HCT116 (cell line): ENCODE measurements around the gene HCRT. TPM values are rescaled to one million over a fixed set of nuclear protein-coding genes. Genes with fewer than 3 reads are reported as not detected.

Experiments used
- ATAC-seq: fragments of 200-7000 bp; cut with Tn5 transposase; 2 replicates; pipeline ENCODE4 v1.9.1; 2020; ENCODE audit warnings: mild to moderate bottlenecking, moderate library complexity
- BruUV-seq: library from RNA; stranded (reverse); fragments of 400-500 nt; replicated peaks from 2 replicates; lab custom pipeline; 2021; lab: Mats Ljungman, UMichigan
- CTCF ChIA-PET: fragments of 300-600 bp; sonication (Branson Sonifier 250); formaldehyde crosslinking; loops from one replicate; lab custom pipeline; 2021; ENCODE audit warnings: antibody characterized with exemption; lab: Charles Lee
- POLR2A ChIA-PET: fragments of 300-600, 350-600 bp; sonication (Branson Sonifier 250); formaldehyde crosslinking; loops from one replicate; lab custom pipeline; 2021; ENCODE audit warnings: antibody characterized with exemption; lab: Charles Lee
- RAD21 ChIA-PET, 2 experiments: fragments of 300-600 bp; sonication (Branson Sonifier 250); formaldehyde crosslinking; loops; one replicate each; lab custom pipeline; 2023; ENCODE audit warnings: low total read pairs in 2 of 2; ENCODE audit not compliant: uncharacterized antibody in 2 of 2, unreplicated experiment in 2 of 2, low non-redundant PET in 1 of 2; lab: Charles Lee
- DNase-seq: peaks from one replicate; pipeline ENCODE4 v3.0.0-alpha.2; 2010; ENCODE audit warnings: low read depth, low spot score
- H2AFZ ChIP-seq: fragments of 200-600 bp; shearing (Covaris generic), sonication (generic); 2 replicates; pipeline ENCODE4 v1.6.1; 2017; ENCODE audit warnings: low read depth, mixed run types, mixed read lengths, antibody characterized with exemption, low read length; ENCODE audit not compliant: poor library complexity, severe bottlenecking
- H3K27ac ChIP-seq: 2 replicates; pipeline ENCODE4 v1.5.1; 2012; ENCODE audit warnings: low read depth, low read length
- H3K27me3 ChIP-seq: fragments of 200-600 bp; sonication (generic); 2 replicates; pipeline ENCODE4 v1.6.1; 2016; ENCODE audit warnings: mixed run types, low read length, mixed read lengths; ENCODE audit not compliant: insufficient read depth
- H3K36me3 ChIP-seq, 2 experiments: fragments of 200-500 bp in 1 of 2; fragments of 200-600 bp in 1 of 2; sonication (Bioruptor generic) in 1 of 2; sonication (generic) in 1 of 2; 2 replicates each; pipeline versions ENCODE4 v1.5.1 to v1.6.1; 2014 to 2016; ENCODE audit warnings: low read length in 2 of 2, inconsistent platforms in 1 of 2, mixed read lengths in 1 of 2, mixed run types in 1 of 2; ENCODE audit not compliant: insufficient read depth in 2 of 2, control insufficient read depth in 1 of 2
- H3K4me1 ChIP-seq, 2 experiments: fragments of 200-600 bp in 1 of 2; sonication (generic) in 1 of 2; 2 replicates each; pipeline versions ENCODE4 v1.5.1 to v1.6.1; 2012 to 2017; ENCODE audit warnings: low read length in 2 of 2, inconsistent platforms in 1 of 2, mild to moderate bottlenecking in 1 of 2, mixed read lengths in 1 of 2, mixed run types in 1 of 2, moderate library complexity in 1 of 2; ENCODE audit not compliant: insufficient read depth in 2 of 2, control insufficient read depth in 1 of 2
- H3K4me2 ChIP-seq: fragments of 200-600 bp; sonication (generic); 2 replicates; pipeline ENCODE4 v1.6.1; 2017; ENCODE audit warnings: mixed run types, low read length, mixed read lengths
- H3K4me3 ChIP-seq, 2 experiments: fragments of 200-600 bp in 1 of 2; sonication (generic) in 1 of 2; replicated peaks in 1 of 2; 2 replicates each; pipeline ENCODE4 v1.5.1; 2011 to 2016; ENCODE audit warnings: low read length in 2 of 2, control low read depth in 1 of 2, low read depth in 1 of 2, mild to moderate bottlenecking in 1 of 2, mixed read lengths in 1 of 2, mixed run types in 1 of 2
- H3K79me2 ChIP-seq: fragments of 200-600 bp; sonication (generic); 2 replicates; pipeline ENCODE4 v1.6.1; 2017; ENCODE audit warnings: mild to moderate bottlenecking, mixed run types, low read length, moderate library complexity, mixed read lengths; ENCODE audit not compliant: insufficient read depth
- H3K9ac ChIP-seq: fragments of 200-600 bp; sonication (generic); 2 replicates; pipeline ENCODE4 v1.6.1; 2016; ENCODE audit warnings: low read length, mixed read lengths
- H3K9me2 ChIP-seq: fragments of 200-600 bp; sonication (generic), shearing (Covaris generic); 2 replicates; pipeline ENCODE4 v1.6.1; 2017; ENCODE audit warnings: mixed run types, mild to moderate bottlenecking, moderate library complexity; ENCODE audit not compliant: insufficient read depth
- H3K9me3 ChIP-seq, 2 experiments: fragments of 200-500 bp in 1 of 2; fragments of 200-600 bp in 1 of 2; sonication (Bioruptor generic) in 1 of 2; sonication (generic) in 1 of 2; 2 replicates each; pipeline ENCODE4 v1.6.1; 2014 to 2017; ENCODE audit warnings: low read length in 2 of 2, mixed read lengths in 2 of 2, inconsistent platforms in 1 of 2, low read depth in 1 of 2, mild to moderate bottlenecking in 1 of 2, mixed run types in 1 of 2, moderate library complexity in 1 of 2; ENCODE audit not compliant: control insufficient read depth in 1 of 2, insufficient read depth in 1 of 2
- H4K20me1 ChIP-seq: fragments of 200-600 bp; sonication (generic), shearing (Covaris generic); 2 replicates; pipeline ENCODE4 v1.6.1; 2017; ENCODE audit warnings: mixed run types, mild to moderate bottlenecking, moderate library complexity; ENCODE audit not compliant: insufficient read depth
- ATF3 ChIP-seq: IDR thresholded peaks from 2 replicates; pipeline ENCODE4 v1.6.1; 2012
- CBX3 ChIP-seq: IDR thresholded peaks from 2 replicates; pipeline ENCODE4 v1.6.1; 2012; ENCODE audit warnings: low read depth
- CEBPB ChIP-seq: IDR thresholded peaks from 2 replicates; pipeline ENCODE4 v1.6.1; 2012; ENCODE audit warnings: low read depth
- CTCF ChIP-seq, 3 experiments: fragments of 200-600 bp in 1 of 3; sonication (generic) in 1 of 3; IDR thresholded peaks in 2 of 3; conservative IDR thresholded peaks in 1 of 3; 2 replicates each; pipeline ENCODE4 v1.5.1; 2012 to 2017; ENCODE audit warnings: low read depth in 2 of 3, low read length in 2 of 3, antibody characterized with exemption in 1 of 3, borderline replicate concordance in 1 of 3, control low read depth in 1 of 3, mild to moderate bottlenecking in 1 of 3, mixed read lengths in 1 of 3, mixed run types in 1 of 3, moderate library complexity in 1 of 3; ENCODE audit not compliant: insufficient read depth in 1 of 3
- EGR1 ChIP-seq: IDR thresholded peaks from 2 replicates; pipeline ENCODE4 v1.6.1; 2012; ENCODE audit warnings: low read depth
- ELF1 ChIP-seq: IDR thresholded peaks from 2 replicates; pipeline ENCODE4 v1.6.1; 2012; ENCODE audit warnings: low read depth, borderline replicate concordance
- EZH2 ChIP-seq: fragments of 200-600 bp; sonication (generic); IDR thresholded peaks from 2 replicates; pipeline ENCODE4 v1.6.1; 2017; ENCODE audit warnings: antibody characterized with exemption, mixed run types
- RAD21 ChIP-seq: IDR thresholded peaks from 2 replicates; pipeline ENCODE4 v1.6.1; 2012; ENCODE audit warnings: low read depth, mild to moderate bottlenecking
- SP1 ChIP-seq: IDR thresholded peaks from 2 replicates; pipeline ENCODE4 v1.6.1; 2012; ENCODE audit warnings: low read depth
- SRF ChIP-seq: IDR thresholded peaks from 2 replicates; pipeline ENCODE4 v1.6.1; 2012; ENCODE audit warnings: low read depth
- TCF7L2 ChIP-seq: IDR thresholded peaks from 2 replicates; pipeline ENCODE4 v1.7.0; 2011; ENCODE audit warnings: borderline replicate concordance, inconsistent platforms; ENCODE audit not compliant: insufficient read depth, insufficient read length; ENCODE audit errors: extremely low read depth
- YY1 ChIP-seq: IDR thresholded peaks from 2 replicates; pipeline ENCODE4 v1.6.1; 2011; ENCODE audit warnings: low read length, low read depth, moderate library complexity, mild to moderate bottlenecking; ENCODE audit not compliant: insufficient replicate concordance; ENCODE audit errors: extremely low read depth
- ZBTB33 ChIP-seq: IDR thresholded peaks from 2 replicates; pipeline ENCODE4 v1.6.1; 2011; ENCODE audit warnings: mild to moderate bottlenecking, low read length, moderate library complexity; ENCODE audit not compliant: insufficient replicate concordance; ENCODE audit errors: extremely low read depth
- ZNF274 ChIP-seq: fragments of 200-500 bp; sonication (Bioruptor generic); IDR thresholded peaks from 2 replicates; pipeline ENCODE4 v1.6.1; 2014; ENCODE audit warnings: mild to moderate bottlenecking, low read depth, low read length, inconsistent platforms
- intact Hi-C: fragments of 100-400 bp; cut with micrococcal nuclease; formaldehyde crosslinking; loops from 2 replicates; pipeline ENCODE4 v1.10.0; 2022
- total RNA-seq: library from RNA; stranded (reverse); gene quantifications from one replicate; pipeline ENCODE4 v1.2.1, GENCODE V29; 2021; ENCODE audit not compliant: unreplicated experiment
- TF ChIP-seq, protein P1 (sequence below): IDR thresholded peaks from 2 replicates; pipeline ENCODE4 v1.6.1; 2012

The HCRT gene
- total RNA-seq, 1 experiment from 2014 or later: not detected

- TF ChIP-seq EGR1 (no peak), TCF7L2 (no peak), EZH2 (no peak), RAD21 (no peak), YY1 (no peak), SP1 (no peak), SRF (no peak)
Observed at GRCh38 chr17:42190491-42191274, 5.4 kb upstream of the HCRT start (continued).

DNA sequence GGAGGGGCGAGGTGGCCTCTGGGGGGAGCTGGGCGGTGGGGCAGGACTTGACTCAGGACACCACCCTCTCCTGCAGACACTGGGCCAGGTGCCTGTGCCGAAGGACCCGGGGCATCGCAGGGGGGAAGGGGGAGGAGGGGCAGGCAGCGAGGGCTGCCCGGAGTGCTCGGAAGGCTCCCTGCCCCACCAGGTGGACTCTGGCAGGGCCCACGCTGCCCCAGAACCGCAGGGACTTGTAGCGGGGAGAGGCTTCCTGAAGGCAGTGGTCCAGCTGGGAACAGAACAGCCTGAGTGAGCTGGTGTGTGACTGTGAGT is 4.4 kb upstream of the HCRT start:
- Histone ChIP-seq H3K9me3 (no peaks in the 10 kb centered on the region), H3K27ac (no peak overlapping the region), H3K36me3 (no peaks in the 10 kb centered on the region)
- BruUV-seq: no TSS peak
- TF ChIP-seq CBX3 (no peak), TCF7L2 (no peak), SRF (no peak), SP1 (no peak), ZNF274 (no peak), ATF3 (no peak), EGR1 (no peak), YY1 (no peak), RAD21 (no peak), ZBTB33 (no peak), CTCF (IDR thresholded peaks at IDR 0.05 in 2 of 3, conservative IDR thresholded peaks at IDR 0.05 in 1 of 3; ENCODE audit: borderline replicate concordance in 1 of 3, insufficient read depth in 1 of 3, low read depth in 2 of 3, low read length in 2 of 3) (no peak), CEBPB (no peak), ELF1 (no peak)
- TF ChIP-seq, protein P1, sequence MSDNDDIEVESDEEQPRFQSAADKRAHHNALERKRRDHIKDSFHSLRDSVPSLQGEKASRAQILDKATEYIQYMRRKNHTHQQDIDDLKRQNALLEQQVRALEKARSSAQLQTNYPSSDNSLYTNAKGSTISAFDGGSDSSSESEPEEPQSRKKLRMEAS: no peak
- TF ChIP-seq, all 23 proteins: peak for 0
- peaks cover 8 to 18% of the 10 kb centered on the region in 2 experiments; a peak in 3 of 4 replicates for H3K4me1 ChIP-seq
- ChIA-PET RAD21 (no interaction called here), CTCF (no interaction called here), POLR2A (no interaction called here)
- H3K9me2 ChIP-seq: no peaks in the 10 kb centered on the region
- H3K27me3 ChIP-seq: no peaks in the 10 kb centered on the region
- H4K20me1 ChIP-seq: no peaks in the 10 kb centered on the region
- H2AFZ ChIP-seq: no peak overlapping the region
- intact Hi-C loops: no loop called here
- no peak overlapping the region for H3K4me3 ChIP-seq
- H3K79me2 ChIP-seq: no peaks in the 10 kb centered on the region
- no peak overlapping the region for H3K9ac ChIP-seq
- H3K4me2 ChIP-seq: no peak overlapping the region
- ATAC-seq (no peak), DNase-seq (no peak)
